Measurements from ENCODE around the gene SRSF4.

GRCh38 chr1:29099286-29099685 is 82.4 kb downstream of the SRSF4 start:
- TF ChIP-seq TARDBP (IDR thresholded peaks at IDR 0.05) (no peak), FOXK2 (IDR thresholded peaks at IDR 0.05) (no peak), ELF4 (IDR thresholded peaks at IDR 0.05) (no peak)
- TF ChIP-seq, protein P1, sequence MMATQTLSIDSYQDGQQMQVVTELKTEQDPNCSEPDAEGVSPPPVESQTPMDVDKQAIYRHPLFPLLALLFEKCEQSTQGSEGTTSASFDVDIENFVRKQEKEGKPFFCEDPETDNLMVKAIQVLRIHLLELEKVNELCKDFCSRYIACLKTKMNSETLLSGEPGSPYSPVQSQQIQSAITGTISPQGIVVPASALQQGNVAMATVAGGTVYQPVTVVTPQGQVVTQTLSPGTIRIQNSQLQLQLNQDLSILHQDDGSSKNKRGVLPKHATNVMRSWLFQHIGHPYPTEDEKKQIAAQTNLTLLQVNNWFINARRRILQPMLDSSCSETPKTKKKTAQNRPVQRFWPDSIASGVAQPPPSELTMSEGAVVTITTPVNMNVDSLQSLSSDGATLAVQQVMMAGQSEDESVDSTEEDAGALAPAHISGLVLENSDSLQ (IDR thresholded peaks at IDR 0.05): no peak
